ENCODE data around the gene ELFN1. TPM values are rescaled to one million over a fixed set of nuclear protein-coding genes. Genes with fewer than 3 reads are reported as not detected.

Gene ELFN1
- total and polyA plus RNA-seq, 9 of the 15 experiments (the other 6 are each of a cell fraction or from before 2014, with no cell fraction given) = 0.04 to 0.64 (median 0.18) TPM; not detected in 2

DNA sequence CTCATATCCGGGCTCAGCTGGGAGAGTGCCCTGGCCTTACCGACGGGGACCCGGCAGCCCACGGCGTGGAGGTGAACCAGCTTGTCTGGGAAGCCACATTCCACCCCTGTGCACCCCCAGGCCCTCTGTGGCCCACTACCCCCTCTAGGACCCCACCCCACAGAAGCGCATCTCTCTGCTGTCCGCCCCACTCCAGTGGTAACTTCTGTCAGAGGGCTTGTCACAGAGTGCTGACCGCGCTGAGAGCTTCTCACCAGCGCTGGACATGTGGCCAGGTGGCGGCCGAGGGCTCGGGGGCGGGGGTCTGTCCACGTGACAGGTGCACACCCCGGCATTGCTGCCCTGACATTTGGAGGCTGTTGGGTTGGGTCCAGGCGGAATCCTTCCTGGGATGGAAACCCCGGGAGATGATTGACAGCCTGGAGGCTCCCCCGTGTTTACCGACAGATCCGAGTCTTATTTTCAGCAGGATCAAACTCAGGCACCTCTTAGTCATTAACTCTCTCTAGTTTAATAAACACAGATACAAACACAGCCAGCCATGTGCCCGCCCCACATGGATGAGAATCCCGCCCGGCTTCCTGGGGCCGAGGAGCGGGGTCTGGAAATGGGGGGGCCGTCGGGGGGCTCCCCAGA lies 5.1 kb downstream of the ELFN1 start (continued):
- no peak for TF ChIP-seq STAG1 (CRISPR knock-in tag; IDR thresholded peaks at IDR 0.05; ENCODE audit: borderline replicate concordance)
- TF ChIP-seq, protein P1, sequence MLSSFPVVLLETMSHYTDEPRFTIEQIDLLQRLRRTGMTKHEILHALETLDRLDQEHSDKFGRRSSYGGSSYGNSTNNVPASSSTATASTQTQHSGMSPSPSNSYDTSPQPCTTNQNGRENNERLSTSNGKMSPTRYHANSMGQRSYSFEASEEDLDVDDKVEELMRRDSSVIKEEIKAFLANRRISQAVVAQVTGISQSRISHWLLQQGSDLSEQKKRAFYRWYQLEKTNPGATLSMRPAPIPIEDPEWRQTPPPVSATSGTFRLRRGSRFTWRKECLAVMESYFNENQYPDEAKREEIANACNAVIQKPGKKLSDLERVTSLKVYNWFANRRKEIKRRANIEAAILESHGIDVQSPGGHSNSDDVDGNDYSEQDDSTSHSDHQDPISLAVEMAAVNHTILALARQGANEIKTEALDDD (IDR thresholded peaks at IDR 0.05) = no peak
- TF ChIP-seq, protein P2, sequence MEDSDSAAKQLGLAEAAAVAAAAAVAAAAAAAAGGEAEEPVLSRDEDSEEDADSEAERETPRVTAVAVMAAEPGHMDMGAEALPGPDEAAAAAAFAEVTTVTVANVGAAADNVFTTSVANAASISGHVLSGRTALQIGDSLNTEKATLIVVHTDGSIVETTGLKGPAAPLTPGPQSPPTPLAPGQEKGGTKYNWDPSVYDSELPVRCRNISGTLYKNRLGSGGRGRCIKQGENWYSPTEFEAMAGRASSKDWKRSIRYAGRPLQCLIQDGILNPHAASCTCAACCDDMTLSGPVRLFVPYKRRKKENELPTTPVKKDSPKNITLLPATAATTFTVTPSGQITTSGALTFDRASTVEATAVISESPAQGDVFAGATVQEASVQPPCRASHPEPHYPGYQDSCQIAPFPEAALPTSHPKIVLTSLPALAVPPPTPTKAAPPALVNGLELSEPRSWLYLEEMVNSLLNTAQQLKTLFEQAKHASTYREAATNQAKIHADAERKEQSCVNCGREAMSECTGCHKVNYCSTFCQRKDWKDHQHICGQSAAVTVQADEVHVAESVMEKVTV (CRISPR knock-in tag; IDR thresholded peaks at IDR 0.05) = no peak
- no peak for TF ChIP-seq JUND (IDR thresholded peaks at IDR 0.05; ENCODE audit: borderline replicate concordance, low read depth, low read length)
- no peak for TF ChIP-seq JUND (tag; IDR thresholded peaks at IDR 0.05; ENCODE audit: borderline replicate concordance, low read depth, low read length)
- no peak for TF ChIP-seq ZNF282 (CRISPR knock-in tag; IDR thresholded peaks at IDR 0.05)
- no peak for TF ChIP-seq CBX2 (IDR thresholded peaks at IDR 0.05; ENCODE audit: insufficient read depth, low read length, poor library complexity, severe bottlenecking)
- 0 out of 2 replicates have a peak, but pooled peaks have one; percentile 36 for TF ChIP-seq ZBTB7A (IDR thresholded peaks at IDR 0.05; ENCODE audit: borderline replicate concordance, control insufficient read depth, low read depth, low read length)
- TF ChIP-seq, protein P3, sequence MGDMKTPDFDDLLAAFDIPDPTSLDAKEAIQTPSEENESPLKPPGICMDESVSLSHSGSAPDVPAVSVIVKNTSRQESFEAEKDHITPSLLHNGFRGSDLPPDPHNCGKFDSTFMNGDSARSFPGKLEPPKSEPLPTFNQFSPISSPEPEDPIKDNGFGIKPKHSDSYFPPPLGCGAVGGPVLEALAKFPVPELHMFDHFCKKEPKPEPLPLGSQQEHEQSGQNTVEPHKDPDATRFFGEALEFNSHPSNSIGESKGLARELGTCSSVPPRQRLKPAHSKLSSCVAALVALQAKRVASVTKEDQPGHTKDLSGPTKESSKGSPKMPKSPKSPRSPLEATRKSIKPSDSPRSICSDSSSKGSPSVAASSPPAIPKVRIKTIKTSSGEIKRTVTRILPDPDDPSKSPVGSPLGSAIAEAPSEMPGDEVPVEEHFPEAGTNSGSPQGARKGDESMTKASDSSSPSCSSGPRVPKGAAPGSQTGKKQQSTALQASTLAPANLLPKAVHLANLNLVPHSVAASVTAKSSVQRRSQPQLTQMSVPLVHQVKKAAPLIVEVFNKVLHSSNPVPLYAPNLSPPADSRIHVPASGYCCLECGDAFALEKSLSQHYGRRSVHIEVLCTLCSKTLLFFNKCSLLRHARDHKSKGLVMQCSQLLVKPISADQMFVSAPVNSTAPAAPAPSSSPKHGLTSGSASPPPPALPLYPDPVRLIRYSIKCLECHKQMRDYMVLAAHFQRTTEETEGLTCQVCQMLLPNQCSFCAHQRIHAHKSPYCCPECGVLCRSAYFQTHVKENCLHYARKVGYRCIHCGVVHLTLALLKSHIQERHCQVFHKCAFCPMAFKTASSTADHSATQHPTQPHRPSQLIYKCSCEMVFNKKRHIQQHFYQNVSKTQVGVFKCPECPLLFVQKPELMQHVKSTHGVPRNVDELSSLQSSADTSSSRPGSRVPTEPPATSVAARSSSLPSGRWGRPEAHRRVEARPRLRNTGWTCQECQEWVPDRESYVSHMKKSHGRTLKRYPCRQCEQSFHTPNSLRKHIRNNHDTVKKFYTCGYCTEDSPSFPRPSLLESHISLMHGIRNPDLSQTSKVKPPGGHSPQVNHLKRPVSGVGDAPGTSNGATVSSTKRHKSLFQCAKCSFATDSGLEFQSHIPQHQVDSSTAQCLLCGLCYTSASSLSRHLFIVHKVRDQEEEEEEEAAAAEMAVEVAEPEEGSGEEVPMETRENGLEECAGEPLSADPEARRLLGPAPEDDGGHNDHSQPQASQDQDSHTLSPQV (IDR thresholded peaks at IDR 0.05) = no peak
